Measurements from ENCODE around the gene USH2A. TPM values are rescaled to one million over a fixed set of nuclear protein-coding genes. Genes with fewer than 3 reads are reported as not detected.

The USH2A gene
- total RNA-seq, 6 experiments from 2014 or later = 0.19 to 1.8 (median 0.81) TPM

DNA sequence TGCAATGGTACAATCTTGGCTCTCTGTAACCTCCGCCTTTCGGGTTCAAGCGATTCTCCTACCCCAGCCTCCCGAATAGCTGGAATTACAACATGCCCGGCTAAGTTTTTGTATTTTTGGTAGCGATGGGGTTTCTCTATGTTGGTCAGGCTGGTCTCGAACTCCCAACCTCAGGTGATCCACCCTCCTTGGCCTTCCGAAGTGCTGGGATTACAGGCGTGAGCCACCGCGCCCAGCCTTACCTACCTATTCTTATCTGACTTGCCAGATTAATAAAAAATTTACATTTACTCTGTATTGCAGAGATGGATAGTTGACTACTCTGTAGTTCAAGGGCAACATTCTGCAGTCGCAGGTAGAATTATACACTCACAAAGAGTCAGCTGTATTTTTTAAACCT is 496.6 kb downstream of the USH2A start:
- WGBS (ENCODE audit: insufficient coverage, low coverage, low lambda C conversion rate, missing lambda C conversion rate) = 88% methylated on average over 12 of the region's 12 CpGs
- Histone ChIP-seq H3K9me3 (no peaks in the 10 kb centered on the region), H3K36me3 (no peaks in the 10 kb centered on the region), H3K4me3 (no peak overlapping the region), H3K27ac (no peak overlapping the region), H3K4me1 (no peaks in the 10 kb centered on the region), H3K27me3 (no peaks in the 10 kb centered on the region)
- no peak for DNase-seq
- intact Hi-C loops (cut with DNase I) = no loop called here
- TF ChIP-seq, protein P1, sequence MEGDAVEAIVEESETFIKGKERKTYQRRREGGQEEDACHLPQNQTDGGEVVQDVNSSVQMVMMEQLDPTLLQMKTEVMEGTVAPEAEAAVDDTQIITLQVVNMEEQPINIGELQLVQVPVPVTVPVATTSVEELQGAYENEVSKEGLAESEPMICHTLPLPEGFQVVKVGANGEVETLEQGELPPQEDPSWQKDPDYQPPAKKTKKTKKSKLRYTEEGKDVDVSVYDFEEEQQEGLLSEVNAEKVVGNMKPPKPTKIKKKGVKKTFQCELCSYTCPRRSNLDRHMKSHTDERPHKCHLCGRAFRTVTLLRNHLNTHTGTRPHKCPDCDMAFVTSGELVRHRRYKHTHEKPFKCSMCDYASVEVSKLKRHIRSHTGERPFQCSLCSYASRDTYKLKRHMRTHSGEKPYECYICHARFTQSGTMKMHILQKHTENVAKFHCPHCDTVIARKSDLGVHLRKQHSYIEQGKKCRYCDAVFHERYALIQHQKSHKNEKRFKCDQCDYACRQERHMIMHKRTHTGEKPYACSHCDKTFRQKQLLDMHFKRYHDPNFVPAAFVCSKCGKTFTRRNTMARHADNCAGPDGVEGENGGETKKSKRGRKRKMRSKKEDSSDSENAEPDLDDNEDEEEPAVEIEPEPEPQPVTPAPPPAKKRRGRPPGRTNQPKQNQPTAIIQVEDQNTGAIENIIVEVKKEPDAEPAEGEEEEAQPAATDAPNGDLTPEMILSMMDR (IDR thresholded peaks at IDR 0.05) = no peak
- TF ChIP-seq POLR2A (IDR thresholded peaks at IDR 0.05) = no peak
- ATAC-seq = no peak

DNA sequence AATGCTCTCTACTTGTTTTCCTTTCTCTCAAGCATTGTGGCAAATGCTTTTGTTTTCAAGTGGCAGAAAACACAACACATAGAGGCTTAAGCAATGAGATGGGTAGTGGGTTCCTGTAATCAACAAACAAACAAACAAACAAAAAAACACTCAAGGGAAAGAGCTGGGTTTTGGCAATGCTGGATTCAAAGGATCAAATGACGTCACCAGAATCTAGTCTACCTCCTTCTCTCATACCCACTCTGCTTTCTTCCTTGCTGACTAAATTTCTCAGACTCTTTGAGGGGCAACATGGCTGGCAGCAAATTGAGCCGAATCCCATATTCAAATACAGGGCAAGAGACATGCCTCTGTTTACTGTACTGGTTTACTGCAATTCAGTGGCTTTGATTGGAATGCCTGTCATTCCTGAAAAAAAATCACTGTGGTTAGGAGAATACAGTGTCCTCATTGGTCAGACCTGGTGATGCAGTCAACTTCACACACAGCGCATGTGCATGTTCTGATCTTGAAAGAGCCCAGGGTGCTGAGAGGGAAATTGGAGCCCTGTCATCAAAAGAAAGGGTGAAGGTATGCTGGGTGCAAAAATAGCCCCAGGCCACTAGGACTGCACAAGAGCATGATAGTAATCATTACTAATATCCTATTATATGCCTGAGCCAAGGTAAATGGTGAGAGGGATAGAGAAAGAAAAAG is 500.0 kb downstream of the USH2A start:
- Histone ChIP-seq H3K4me3 (no peak overlapping the region), H3K27ac (no peak overlapping the region), H3K36me3 (no peaks in the 10 kb centered on the region), H3K4me1 (no peaks in the 10 kb centered on the region), H3K27me3 (no peaks in the 10 kb centered on the region), H3K9me3 (no peaks in the 10 kb centered on the region)
- intact Hi-C loops (cut with DNase I) = no loop called here
- DNase-seq (no peak), ATAC-seq (no peak)
- WGBS (ENCODE audit: insufficient coverage, low coverage, low lambda C conversion rate, missing lambda C conversion rate) = 78% methylated on average over 3 of the region's 3 CpGs
- TF ChIP-seq POLR2A (IDR thresholded peaks at IDR 0.05) = no peak
- TF ChIP-seq, protein P1 (IDR thresholded peaks at IDR 0.05) = no peak

DNA sequence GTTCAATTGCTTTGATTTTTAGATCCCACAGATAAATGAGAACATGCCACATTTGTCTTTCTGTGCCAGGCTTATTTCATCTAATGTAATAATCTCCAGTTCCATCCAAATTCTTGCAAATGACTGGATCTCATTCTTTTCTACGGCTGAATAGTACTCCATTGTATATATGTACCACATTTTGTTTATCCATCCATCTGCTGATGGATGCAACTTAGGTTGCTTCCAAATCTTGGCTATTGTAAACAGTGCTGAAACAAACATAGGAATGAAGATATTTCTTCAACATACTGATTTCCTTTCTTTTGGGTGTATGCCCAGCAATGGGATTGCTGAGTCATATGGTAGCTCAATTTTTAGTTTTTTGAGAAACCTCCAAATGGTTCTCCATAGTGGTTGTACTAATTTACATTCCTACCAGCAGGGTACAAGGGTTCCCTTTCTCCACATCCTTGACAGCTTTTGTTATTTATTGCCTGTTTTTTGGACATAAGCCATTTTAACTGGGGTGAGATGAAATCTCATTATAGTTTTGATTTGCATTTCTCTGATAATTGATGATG is 511.8 kb downstream of the USH2A start:
- ATAC-seq (no peak), DNase-seq (no peak)
- Histone ChIP-seq H3K36me3 (no peaks in the 10 kb centered on the region), H3K27ac (no peak overlapping the region), H3K27me3 (no peaks in the 10 kb centered on the region), H3K4me1 (no peaks in the 10 kb centered on the region), H3K4me3 (no peak overlapping the region), H3K9me3 (no peaks in the 10 kb centered on the region)
- TF ChIP-seq, protein P1 (IDR thresholded peaks at IDR 0.05) = no peak
- no peak for TF ChIP-seq POLR2A (IDR thresholded peaks at IDR 0.05)
- WGBS (ENCODE audit: insufficient coverage, low coverage, low lambda C conversion rate, missing lambda C conversion rate) = 92% methylated on average over 1 of the region's 1 CpG
- intact Hi-C loops (cut with DNase I) = no loop called here

DNA sequence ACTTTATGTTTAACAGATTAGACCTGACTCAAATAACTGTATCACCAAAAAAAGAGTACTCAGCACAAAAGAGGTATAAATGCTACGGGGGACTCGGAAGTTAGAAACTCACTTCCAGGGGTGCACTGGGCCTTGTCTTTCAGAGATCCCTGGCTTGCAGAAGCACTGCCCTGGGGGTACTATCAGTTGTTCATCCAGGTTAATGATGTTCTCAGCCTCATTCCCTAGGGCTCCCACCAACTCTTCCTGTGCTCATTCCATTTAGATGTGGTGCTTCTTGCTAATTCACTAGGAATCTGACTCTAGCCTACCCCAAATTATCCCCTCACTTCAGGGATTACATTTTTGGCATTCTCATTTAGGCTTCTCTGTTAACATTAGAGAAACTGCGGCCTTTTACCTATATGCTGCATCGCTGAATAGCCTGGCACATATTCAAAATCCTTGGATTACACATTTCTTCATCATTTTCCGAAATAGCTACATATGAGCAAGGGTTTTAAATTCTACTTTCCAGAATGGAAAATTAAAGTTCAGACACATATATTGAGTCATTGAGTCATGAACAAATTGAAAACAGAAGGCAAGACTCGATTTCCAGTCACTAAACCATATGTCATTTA is 517.6 kb downstream of the USH2A start:
- Histone ChIP-seq H3K4me3 (no peak overlapping the region), H3K27me3 (no peaks in the 10 kb centered on the region), H3K9me3 (no peaks in the 10 kb centered on the region), H3K4me1 (no peaks in the 10 kb centered on the region), H3K27ac (no peak overlapping the region), H3K36me3 (no peaks in the 10 kb centered on the region)
- TF ChIP-seq, protein P1 (IDR thresholded peaks at IDR 0.05) = no peak
- no peak for TF ChIP-seq POLR2A (IDR thresholded peaks at IDR 0.05)
- ATAC-seq = no peak
- intact Hi-C loops (cut with DNase I) = no loop called here
- no peak for DNase-seq
- WGBS (ENCODE audit: insufficient coverage, low coverage, low lambda C conversion rate, missing lambda C conversion rate) = 82% methylated on average over 6 of the region's 6 CpGs
